ENCODE results near the gene BOLA1. TPM values are rescaled to one million over a fixed set of nuclear protein-coding genes. Genes with fewer than 3 reads are reported as not detected.

Gene BOLA1
- total and polyA plus RNA-seq, 4 donors, result 12.5 to 28.5 (median 15.5) TPM

DNA sequence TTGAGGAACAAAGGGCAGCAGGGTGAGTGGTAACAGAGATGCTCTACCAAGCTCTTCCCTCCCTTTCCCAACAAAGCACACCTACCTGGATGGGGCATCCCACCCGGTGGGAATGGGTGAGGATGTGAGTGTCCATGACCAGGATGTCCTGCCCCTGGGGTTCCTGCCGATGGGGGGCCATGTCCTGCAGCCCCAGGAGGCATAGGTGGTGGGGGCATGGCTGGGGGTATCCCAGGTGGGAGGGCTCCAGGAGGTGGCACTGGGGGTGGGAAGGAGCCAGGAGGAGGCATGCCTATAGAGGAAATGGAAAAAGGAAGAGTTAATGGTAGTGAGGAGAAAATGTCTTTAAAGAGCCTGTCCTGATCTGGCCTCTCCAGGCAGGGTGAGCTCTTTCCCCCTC is 26.4 kb downstream of the BOLA1 start:
- H3K9ac ChIP-seq (ENCODE audit: insufficient read depth in 1 of 2, low read length in 2 of 2), result no peak overlapping the region
- no peak for ATAC-seq (ENCODE audit: insufficient read depth, low FRiP score)
- no peak for DNase-seq

DNA sequence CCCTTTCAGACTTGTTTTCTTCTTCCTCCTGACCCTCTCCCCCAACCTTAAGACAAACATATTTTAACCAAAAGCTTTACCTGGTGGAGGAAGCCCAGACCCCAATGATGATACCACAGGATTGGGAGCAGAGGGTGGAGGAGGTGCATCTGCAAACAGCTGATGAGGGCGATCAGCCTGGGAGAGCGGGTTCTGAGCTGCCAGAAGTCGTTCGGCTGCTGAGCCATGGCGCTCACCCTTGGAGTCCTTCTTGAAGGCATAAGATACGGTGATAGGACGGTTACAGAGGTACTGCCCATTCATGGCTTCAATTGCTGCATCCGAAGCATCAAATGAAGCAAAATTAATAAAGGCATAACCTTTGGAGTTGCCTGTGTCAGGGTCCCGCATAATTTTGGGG is 26.9 kb downstream of the BOLA1 start:
- ATAC-seq (ENCODE audit: insufficient read depth, low FRiP score) (no peak), DNase-seq (no peak)
- Histone ChIP-seq H3K9ac (ENCODE audit: insufficient read depth in 1 of 2, low read length in 2 of 2) (no peak overlapping the region), H3K4me1 (ENCODE audit: control insufficient read depth in 5 of 5, insufficient read depth in 5 of 5, low read length in 5 of 5) (peaks cover 7 to 25% (median 8%) of the 10 kb centered on the region in 5 donors), H3K36me3 (ENCODE audit: control insufficient read depth in 4 of 4, insufficient read depth in 4 of 4, low read length in 4 of 4) (peaks cover 22 to 36% (median 31%) of the 10 kb centered on the region in 4 donors), H3K27ac (ENCODE audit: low read depth in 1 of 2, low read length in 1 of 2) (no peak overlapping the region), H3K4me3 (no peak overlapping the region), H3K27me3 (ENCODE audit: control insufficient read depth in 3 of 3, insufficient read depth in 3 of 3, low read length in 2 of 3) (no peaks in the 10 kb centered on the region), H3K9me3 (ENCODE audit: control insufficient read depth in 4 of 4, insufficient read depth in 3 of 4, low read length in 3 of 4) (no peaks in the 10 kb centered on the region)
- WGBS, 2 donors, result 94 to 98% methylated on average over 9 of the region's 9 CpGs
- TF ChIP-seq, protein P1, sequence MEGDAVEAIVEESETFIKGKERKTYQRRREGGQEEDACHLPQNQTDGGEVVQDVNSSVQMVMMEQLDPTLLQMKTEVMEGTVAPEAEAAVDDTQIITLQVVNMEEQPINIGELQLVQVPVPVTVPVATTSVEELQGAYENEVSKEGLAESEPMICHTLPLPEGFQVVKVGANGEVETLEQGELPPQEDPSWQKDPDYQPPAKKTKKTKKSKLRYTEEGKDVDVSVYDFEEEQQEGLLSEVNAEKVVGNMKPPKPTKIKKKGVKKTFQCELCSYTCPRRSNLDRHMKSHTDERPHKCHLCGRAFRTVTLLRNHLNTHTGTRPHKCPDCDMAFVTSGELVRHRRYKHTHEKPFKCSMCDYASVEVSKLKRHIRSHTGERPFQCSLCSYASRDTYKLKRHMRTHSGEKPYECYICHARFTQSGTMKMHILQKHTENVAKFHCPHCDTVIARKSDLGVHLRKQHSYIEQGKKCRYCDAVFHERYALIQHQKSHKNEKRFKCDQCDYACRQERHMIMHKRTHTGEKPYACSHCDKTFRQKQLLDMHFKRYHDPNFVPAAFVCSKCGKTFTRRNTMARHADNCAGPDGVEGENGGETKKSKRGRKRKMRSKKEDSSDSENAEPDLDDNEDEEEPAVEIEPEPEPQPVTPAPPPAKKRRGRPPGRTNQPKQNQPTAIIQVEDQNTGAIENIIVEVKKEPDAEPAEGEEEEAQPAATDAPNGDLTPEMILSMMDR (IDR thresholded peaks at IDR 0.05; ENCODE audit: control extremely low read depth, extremely low read depth), result no peak

More for the DNA sequence above, 26.4 kb downstream of the BOLA1 start:
- no peak overlapping the region for H3K27ac ChIP-seq (ENCODE audit: low read depth in 1 of 2, low read length in 1 of 2)
- WGBS, 2 donors, result 83 to 92% methylated on average over 2 of the region's 2 CpGs
- TF ChIP-seq, protein P1 (IDR thresholded peaks at IDR 0.05; ENCODE audit: control extremely low read depth, extremely low read depth), result no peak
- H3K4me1 ChIP-seq (ENCODE audit: control insufficient read depth in 5 of 5, insufficient read depth in 5 of 5, low read length in 5 of 5), result peaks cover 7 to 25% (median 8%) of the 10 kb centered on the region in 5 donors
- H3K36me3 ChIP-seq (ENCODE audit: control insufficient read depth in 4 of 4, insufficient read depth in 4 of 4, low read length in 4 of 4), result peaks cover 22 to 36% (median 31%) of the 10 kb centered on the region in 4 donors
- no peak overlapping the region for H3K4me3 ChIP-seq
- H3K27me3 ChIP-seq (ENCODE audit: control insufficient read depth in 3 of 3, insufficient read depth in 3 of 3, low read length in 2 of 3), result no peaks in the 10 kb centered on the region
- no peaks in the 10 kb centered on the region for H3K9me3 ChIP-seq (ENCODE audit: control insufficient read depth in 4 of 4, insufficient read depth in 3 of 4, low read length in 3 of 4)

DNA sequence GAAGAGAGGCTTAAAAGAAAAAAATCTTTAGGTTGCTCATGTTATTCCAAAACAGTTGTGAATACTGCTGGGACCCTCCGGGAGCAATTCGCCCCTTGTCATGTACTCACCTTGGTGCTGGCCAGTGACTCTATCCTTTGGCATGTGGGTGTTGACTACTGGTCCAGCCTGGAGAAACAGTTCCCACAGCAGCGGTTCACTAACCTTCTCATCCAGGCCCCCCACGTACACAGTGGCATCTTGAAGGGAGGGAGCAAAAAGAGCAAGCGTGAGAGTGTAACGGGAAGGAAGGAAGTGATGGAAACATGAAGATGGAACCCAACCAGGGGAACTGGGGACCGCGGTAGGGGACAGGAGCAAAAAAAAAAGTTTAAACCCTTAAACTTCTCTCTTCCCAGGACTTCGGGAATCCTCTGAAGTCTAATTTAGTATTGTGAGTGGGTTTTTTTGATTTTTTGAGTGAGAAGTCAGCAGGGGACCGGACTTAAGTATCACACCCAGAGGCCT is 27.7 kb downstream of the BOLA1 start:
- H3K4me1 ChIP-seq (ENCODE audit: control insufficient read depth in 5 of 5, insufficient read depth in 5 of 5, low read length in 5 of 5), result peaks cover 7 to 25% (median 8%) of the 10 kb centered on the region in 5 donors
- peak overlapping the region; percentile 84 to 89 for H3K9ac ChIP-seq (ENCODE audit: insufficient read depth in 1 of 2, low read length in 2 of 2)
- peaks cover 22 to 38% (median 33%) of the 10 kb centered on the region in 4 donors for H3K36me3 ChIP-seq (ENCODE audit: control insufficient read depth in 4 of 4, insufficient read depth in 4 of 4, low read length in 4 of 4)
- WGBS, 2 donors, result 3 to 4% methylated on average over 10 of the region's 10 CpGs
- H3K27me3 ChIP-seq (ENCODE audit: control insufficient read depth in 3 of 3, insufficient read depth in 3 of 3, low read length in 2 of 3), result no peaks in the 10 kb centered on the region
- ATAC-seq (ENCODE audit: insufficient read depth, low FRiP score), result no peak
- H3K9me3 ChIP-seq (ENCODE audit: control insufficient read depth in 4 of 4, insufficient read depth in 3 of 4, low read length in 3 of 4), result no peaks in the 10 kb centered on the region
- peak overlapping the region; percentile 94 to 98 for H3K27ac ChIP-seq (ENCODE audit: low read depth in 1 of 2, low read length in 1 of 2)
- TF ChIP-seq, protein P1 (IDR thresholded peaks at IDR 0.05; ENCODE audit: control extremely low read depth, extremely low read depth), result no peak
- no peak for DNase-seq
- peak overlapping the region; percentile 95 for H3K4me3 ChIP-seq

Measured in lung (tissue), 12 donors.